ENCODE data around the gene KCNJ16.

GRCh38 chr17:70166615-70167014 is 91.6 kb downstream of the KCNJ16 start:
- TF ChIP-seq USF1 (IDR thresholded peaks at IDR 0.05): no peak
- no peak for TF ChIP-seq YY1 (IDR thresholded peaks at IDR 0.05; ENCODE audit: low read depth)
- no peak for TF ChIP-seq MAX (IDR thresholded peaks at IDR 0.05)
- TF ChIP-seq NFIC (IDR thresholded peaks at IDR 0.05): no peak
- no peak for TF ChIP-seq RAD21 (IDR thresholded peaks at IDR 0.05; ENCODE audit: low read depth)
- TF ChIP-seq REST (IDR thresholded peaks at IDR 0.05; ENCODE audit: low read depth): no peak
- TF ChIP-seq TAF1 (IDR thresholded peaks at IDR 0.05; ENCODE audit: low read depth): no peak
- TF ChIP-seq TCF12 (IDR thresholded peaks at IDR 0.05; ENCODE audit: low read depth): no peak
- no peak for TF ChIP-seq EP300 (IDR thresholded peaks at IDR 0.05; ENCODE audit: borderline replicate concordance)
- no peak for TF ChIP-seq EGR1 (IDR thresholded peaks at IDR 0.05)
- TF ChIP-seq TEAD4 (IDR thresholded peaks at IDR 0.05): no peak
